Immature natural killer cell (primary cell): ENCODE measurements around the gene DNAH2. TPM values are rescaled to one million over a fixed set of nuclear protein-coding genes. Genes with fewer than 3 reads are reported as not detected.

Source experiments
- DNase-seq, 3 donors: peaks; one replicate each; pipeline ENCODE4 v3.0.0; 2022; ENCODE audit warnings: mixed read lengths in 1 of 3
- H3K27ac Mint-ChIP-seq, 6 donors: one replicate each; pipeline ENCODE4 v1.8.0; 2020; ENCODE audit warnings: mixed read lengths in 6 of 6, mild to moderate bottlenecking in 5 of 6, inconsistent platforms in 4 of 6, moderate library complexity in 3 of 6
- H3K27me3 Mint-ChIP-seq, 3 donors: one replicate each; pipeline ENCODE4 v1.8.0; 2020 to 2021; ENCODE audit warnings: low read depth in 3 of 3, mild to moderate bottlenecking in 3 of 3, mixed read lengths in 3 of 3, moderate library complexity in 3 of 3, inconsistent platforms in 1 of 3
- H3K36me3 Mint-ChIP-seq, 3 donors: one replicate each; pipeline ENCODE4 v1.8.0; 2020; ENCODE audit warnings: mixed read lengths in 3 of 3, inconsistent platforms in 2 of 3, mild to moderate bottlenecking in 2 of 3
- H3K4me1 Mint-ChIP-seq, 2 donors: one replicate each; pipeline ENCODE4 v1.8.0; 2020; ENCODE audit warnings: inconsistent platforms in 2 of 2, mild to moderate bottlenecking in 2 of 2, mixed read lengths in 2 of 2, moderate library complexity in 1 of 2
- H3K4me3 Mint-ChIP-seq, 5 donors: one replicate each; pipeline ENCODE4 v1.8.0; 2020; ENCODE audit warnings: mild to moderate bottlenecking in 5 of 5, mixed read lengths in 5 of 5, inconsistent platforms in 3 of 5, moderate library complexity in 3 of 5
- H3K9me3 Mint-ChIP-seq, 6 donors: one replicate each; pipeline ENCODE4 v1.8.0; 2020; ENCODE audit warnings: mild to moderate bottlenecking in 6 of 6, mixed read lengths in 6 of 6, inconsistent platforms in 4 of 6, moderate library complexity in 3 of 6
- polyA plus RNA-seq, 3 donors: library from polyadenylated mRNA; unstranded; fragments of 300-500 nt; fragmentation: Illumina TruSeq; gene quantifications; one replicate each; pipeline ENCODE4 v1.2.3, GENCODE V29; 2021

The DNAH2 gene
- polyA plus RNA-seq, 3 donors from 2014 or later = 0.26 TPM; not detected in 2

DNA sequence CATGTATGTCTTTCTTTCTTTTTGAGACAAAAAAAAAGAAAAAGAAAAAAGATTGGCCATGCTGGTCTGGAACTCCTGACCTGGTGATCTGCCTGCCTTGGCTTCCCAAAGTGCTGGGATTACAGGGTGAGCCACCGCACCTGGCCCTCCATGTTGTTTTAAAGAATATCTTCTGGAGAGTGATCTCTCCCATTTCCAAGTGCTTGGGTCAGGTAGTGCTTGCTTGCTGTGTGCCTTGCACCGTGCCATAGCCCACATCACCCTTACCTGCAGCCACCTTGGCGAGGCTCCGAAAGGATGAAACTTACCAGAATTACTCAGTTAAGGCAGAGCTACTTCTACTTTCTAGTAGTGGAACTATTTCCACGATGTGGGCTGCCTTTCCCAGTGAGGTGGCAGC, 97.4 kb downstream of the DNAH2 start:
- Mint-ChIP-seq H3K4me3 (no peak overlapping the region), H3K9me3 (no peaks in the 10 kb centered on the region), H3K36me3 (no peaks in the 10 kb centered on the region), H3K27me3 (peaks cover 0 to 3% (median 0%) of the 10 kb centered on the region in 3 donors), H3K4me1 (no peaks in the 10 kb centered on the region), H3K27ac (no peak overlapping the region)
- DNase-seq = no peak

- Mint-ChIP-seq H3K36me3 (no peaks in the 10 kb centered on the region), H3K27ac (no peak overlapping the region), H3K27me3 (peaks cover 0 to 3% (median 3%) of the 10 kb centered on the region in 3 donors), H3K9me3 (peaks cover 0 to 1% (median 0%) of the 10 kb centered on the region in 6 donors), H3K4me1 (no peaks in the 10 kb centered on the region), H3K4me3 (no peak overlapping the region)
- DNase-seq = no peak
Observed at GRCh38 chr17:7816926-7817642, 99.5 kb downstream of the DNAH2 start.

DNA sequence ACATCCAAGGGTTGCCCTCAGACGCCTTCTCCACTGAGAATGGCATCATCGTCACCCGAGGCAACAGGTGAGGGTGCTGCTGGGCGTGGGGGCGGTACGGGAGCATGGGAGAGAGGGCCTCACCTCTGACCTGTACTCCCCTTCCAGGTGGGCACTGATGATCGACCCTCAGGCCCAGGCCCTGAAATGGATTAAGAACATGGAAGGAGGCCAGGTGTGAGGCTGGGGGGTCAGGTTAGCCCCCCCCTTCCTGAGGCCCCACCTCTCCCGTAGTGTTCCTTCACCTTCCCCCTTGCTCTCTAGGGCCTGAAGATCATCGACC, 100.1 kb downstream of the DNAH2 start:
- Mint-ChIP-seq H3K36me3 (no peaks in the 10 kb centered on the region), H3K4me3 (no peak overlapping the region), H3K27ac (no peak overlapping the region), H3K4me1 (no peaks in the 10 kb centered on the region), H3K27me3 (peaks cover 1 to 5% (median 3%) of the 10 kb centered on the region in 3 donors), H3K9me3 (peaks cover 0 to 1% (median 0%) of the 10 kb centered on the region in 6 donors)
- no peak for DNase-seq

DNA sequence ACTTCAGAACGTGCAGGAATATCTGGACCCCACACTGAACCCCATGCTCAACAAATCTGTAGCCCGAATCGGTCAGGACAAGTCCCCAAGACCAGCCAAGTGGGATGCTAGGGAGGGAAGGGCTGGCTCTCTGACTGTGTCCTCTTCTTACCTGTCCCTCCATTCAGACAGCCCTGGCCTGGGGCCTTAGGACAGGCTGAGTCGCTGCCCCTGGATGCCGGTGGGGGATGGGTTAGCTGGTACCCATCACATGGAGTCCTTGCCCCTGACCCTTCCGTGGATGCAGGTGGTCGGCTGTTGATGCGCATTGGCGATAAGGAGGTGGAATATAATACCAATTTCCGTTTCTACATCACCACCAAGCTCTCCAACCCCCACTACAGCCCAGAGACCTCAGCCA, 100.5 kb downstream of the DNAH2 start:
- no peaks in the 10 kb centered on the region for H3K36me3 Mint-ChIP-seq
- H3K4me1 Mint-ChIP-seq = no peaks in the 10 kb centered on the region
- H3K27me3 Mint-ChIP-seq = peaks cover 2 to 5% (median 3%) of the 10 kb centered on the region in 3 donors
- DNase-seq = no peak
- no peak overlapping the region for H3K4me3 Mint-ChIP-seq
- H3K9me3 Mint-ChIP-seq = peaks cover 0 to 1% (median 0%) of the 10 kb centered on the region in 6 donors
- H3K27ac Mint-ChIP-seq = no peak overlapping the region

GRCh38 chr17:7818746-7819645, 101.5 kb downstream of the DNAH2 start:
- H3K27me3 Mint-ChIP-seq = peaks cover 2 to 5% (median 3%) of the 10 kb centered on the region in 3 donors
- no peaks in the 10 kb centered on the region for H3K4me1 Mint-ChIP-seq
- no peak for DNase-seq
- peaks cover 0 to 1% (median 0%) of the 10 kb centered on the region in 6 donors for H3K9me3 Mint-ChIP-seq
- H3K27ac Mint-ChIP-seq = no peak overlapping the region
- no peak overlapping the region for H3K4me3 Mint-ChIP-seq
- no peaks in the 10 kb centered on the region for H3K36me3 Mint-ChIP-seq

- Mint-ChIP-seq H3K27ac (no peak overlapping the region), H3K36me3 (no peaks in the 10 kb centered on the region), H3K4me1 (no peaks in the 10 kb centered on the region), H3K9me3 (peaks cover 0 to 1% (median 0%) of the 10 kb centered on the region in 6 donors), H3K27me3 (peaks cover 2 to 5% (median 3%) of the 10 kb centered on the region in 3 donors), H3K4me3 (no peak overlapping the region)
- DNase-seq = no peak
Observed at GRCh38 chr17:7820231-7820630, 102.7 kb downstream of the DNAH2 start.

- no peak for DNase-seq
- Mint-ChIP-seq H3K27me3 (peaks cover 3 to 5% (median 3%) of the 10 kb centered on the region in 3 donors), H3K4me1 (no peaks in the 10 kb centered on the region), H3K4me3 (no peak overlapping the region), H3K9me3 (peaks cover 0 to 1% (median 0%) of the 10 kb centered on the region in 6 donors), H3K36me3 (no peaks in the 10 kb centered on the region), H3K27ac (peak overlapping the region in 1 of 6 donors; percentile 31)
Observed at GRCh38 chr17:7822126-7822525, 104.6 kb downstream of the DNAH2 start.

- Mint-ChIP-seq H3K4me1 (no peaks in the 10 kb centered on the region), H3K9me3 (peaks cover 0 to 1% (median 0%) of the 10 kb centered on the region in 6 donors), H3K27me3 (peaks cover 2 to 10% (median 5%) of the 10 kb centered on the region in 3 donors), H3K4me3 (no peak overlapping the region), H3K27ac (peak overlapping the region in 1 of 6 donors; percentile 14), H3K36me3 (no peaks in the 10 kb centered on the region)
- DNase-seq = no peak
Observed at GRCh38 chr17:7823581-7824001, 106.0 kb downstream of the DNAH2 start.

DNA sequence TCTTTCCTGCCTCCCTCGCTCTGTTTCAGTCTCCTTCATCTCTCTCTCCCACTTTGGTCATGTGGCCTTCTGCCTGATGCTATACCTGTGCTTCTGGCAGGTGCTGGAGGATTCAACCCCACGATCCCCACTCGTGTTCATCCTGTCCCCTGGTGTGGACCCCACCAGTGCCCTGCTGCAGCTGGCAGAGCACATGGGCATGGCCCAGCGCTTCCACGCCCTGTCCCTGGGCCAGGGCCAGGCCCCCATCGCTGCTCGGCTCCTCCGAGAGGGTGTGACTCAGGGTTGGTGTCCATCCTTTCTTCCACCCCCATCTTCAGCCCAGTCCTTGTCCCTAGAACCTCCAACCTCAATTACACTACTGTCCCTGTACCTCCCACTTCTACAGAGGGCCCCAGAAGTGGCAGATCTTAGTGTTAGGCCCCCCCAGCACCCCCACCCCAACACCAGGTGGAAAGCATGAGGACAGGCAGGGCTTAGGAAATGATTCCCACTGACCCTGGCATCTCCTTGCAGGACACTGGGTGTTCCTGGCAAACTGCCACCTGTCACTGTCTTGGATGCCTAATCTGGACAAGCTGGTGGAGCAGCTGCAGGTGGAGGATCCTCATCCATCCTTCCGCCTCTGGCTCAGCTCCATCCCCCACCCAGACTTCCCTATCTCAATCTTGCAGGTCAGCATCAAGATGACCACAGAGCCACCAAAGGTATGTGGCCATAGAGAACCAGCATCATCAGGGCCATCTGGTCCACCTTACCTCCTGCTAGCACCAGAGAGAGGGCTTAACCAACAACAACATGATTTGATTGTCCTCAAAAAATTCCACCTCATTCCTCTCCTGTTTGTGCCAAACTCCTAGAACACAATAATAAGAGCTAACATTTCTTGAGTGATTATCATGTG, 106.7 kb downstream of the DNAH2 start:
- Mint-ChIP-seq H3K4me1 (no peaks in the 10 kb centered on the region), H3K27me3 (peaks cover 2 to 10% (median 5%) of the 10 kb centered on the region in 3 donors), H3K36me3 (no peaks in the 10 kb centered on the region), H3K4me3 (no peak overlapping the region), H3K9me3 (peaks cover 0 to 1% (median 0%) of the 10 kb centered on the region in 6 donors), H3K27ac (no peak overlapping the region)
- no peak for DNase-seq

GRCh38 chr17:7825206-7825990, 107.9 kb downstream of the DNAH2 start:
- peaks cover 0 to 10% (median 5%) of the 10 kb centered on the region in 3 donors for H3K27me3 Mint-ChIP-seq
- H3K4me1 Mint-ChIP-seq = no peaks in the 10 kb centered on the region
- DNase-seq = no peak
- no peaks in the 10 kb centered on the region for H3K36me3 Mint-ChIP-seq
- no peak overlapping the region for H3K4me3 Mint-ChIP-seq
- peak overlapping the region in 1 of 6 donors; percentile 0 for H3K27ac Mint-ChIP-seq
- H3K9me3 Mint-ChIP-seq = peaks cover 0 to under 1% (median 0%) of the 10 kb centered on the region in 6 donors

DNA sequence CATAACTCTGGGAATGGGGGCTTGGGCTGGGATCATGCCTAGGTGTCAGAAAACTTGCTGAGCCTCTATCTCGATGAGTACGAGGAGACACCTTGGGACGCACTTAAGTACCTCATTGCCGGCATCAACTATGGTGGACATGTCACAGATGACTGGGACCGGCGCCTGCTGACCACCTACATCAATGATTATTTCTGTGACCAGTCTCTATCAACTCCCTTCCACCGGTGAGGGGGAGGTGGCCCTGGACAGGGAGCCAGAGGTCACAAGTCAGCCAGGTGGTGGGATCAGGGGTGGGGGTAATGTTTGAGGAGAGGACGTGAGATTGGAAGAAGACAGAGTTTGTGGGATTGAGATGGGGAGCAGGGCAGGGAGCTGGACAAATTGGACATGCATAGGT, 113.1 kb downstream of the DNAH2 start:
- DNase-seq = no peak
- H3K4me1 Mint-ChIP-seq = peaks cover 7 to 12% of the 10 kb centered on the region in 2 donors
- peaks cover 12 to 18% (median 15%) of the 10 kb centered on the region in 3 donors for H3K27me3 Mint-ChIP-seq
- no peak overlapping the region for H3K27ac Mint-ChIP-seq
- H3K36me3 Mint-ChIP-seq = no peaks in the 10 kb centered on the region
- no peak overlapping the region for H3K4me3 Mint-ChIP-seq
- no peaks in the 10 kb centered on the region for H3K9me3 Mint-ChIP-seq

DNA sequence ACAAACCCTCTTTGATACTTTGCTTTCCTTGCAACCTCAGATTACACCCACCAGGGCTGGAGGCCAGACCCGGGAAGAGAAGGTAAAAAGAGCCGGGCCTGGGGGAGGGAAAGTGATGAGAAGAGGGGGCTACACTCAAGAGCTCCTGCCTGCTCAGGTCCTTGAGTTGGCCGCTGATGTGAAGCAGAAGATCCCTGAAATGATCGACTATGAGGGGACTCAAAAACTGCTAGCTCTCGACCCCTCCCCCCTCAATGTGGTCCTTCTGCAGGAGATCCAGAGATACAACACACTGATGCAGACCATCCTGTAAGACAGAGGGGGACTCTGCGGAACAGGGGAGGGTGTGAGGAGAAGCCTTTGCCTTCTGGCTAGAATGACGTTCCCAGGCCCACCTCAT, 113.7 kb downstream of the DNAH2 start:
- Mint-ChIP-seq H3K9me3 (no peaks in the 10 kb centered on the region), H3K4me3 (no peak overlapping the region), H3K27me3 (peaks cover 15 to 21% (median 18%) of the 10 kb centered on the region in 3 donors), H3K27ac (no peak overlapping the region), H3K36me3 (no peaks in the 10 kb centered on the region), H3K4me1 (peaks cover 11 to 15% of the 10 kb centered on the region in 2 donors)
- DNase-seq = no peak

- Mint-ChIP-seq H3K36me3 (no peaks in the 10 kb centered on the region), H3K4me1 (peaks cover 23 to 26% of the 10 kb centered on the region in 2 donors), H3K27ac (no peak overlapping the region), H3K27me3 (peaks cover 15 to 31% (median 18%) of the 10 kb centered on the region in 3 donors), H3K9me3 (no peaks in the 10 kb centered on the region), H3K4me3 (peak overlapping the region in 1 of 5 donors; percentile 21)
- no peak for DNase-seq
Observed at GRCh38 chr17:7832431-7832830, 114.9 kb downstream of the DNAH2 start.
